ENCODE data around the gene LRRC46.

DNA sequence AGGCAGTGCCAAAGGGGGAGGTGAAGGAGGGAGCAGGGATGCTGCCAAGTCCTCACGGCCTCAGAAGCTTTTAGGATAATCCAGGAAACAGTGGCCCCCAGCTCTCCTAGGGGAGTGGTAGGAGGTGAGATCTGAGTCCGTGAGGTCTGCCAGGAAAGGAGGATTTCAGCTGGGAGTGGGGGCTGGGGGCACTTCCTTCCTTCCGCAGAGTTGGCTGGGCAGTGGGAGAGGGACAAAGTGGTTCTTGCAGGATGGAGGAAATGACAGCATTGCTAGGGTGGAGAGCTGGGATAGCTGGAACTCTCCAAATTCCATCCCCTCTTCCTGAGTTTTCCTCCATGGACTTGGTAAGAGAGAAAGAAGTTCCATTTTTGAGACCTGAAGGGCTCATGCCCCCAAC is 24.3 kb downstream of the LRRC46 start:
- TF ChIP-seq, protein P1, sequence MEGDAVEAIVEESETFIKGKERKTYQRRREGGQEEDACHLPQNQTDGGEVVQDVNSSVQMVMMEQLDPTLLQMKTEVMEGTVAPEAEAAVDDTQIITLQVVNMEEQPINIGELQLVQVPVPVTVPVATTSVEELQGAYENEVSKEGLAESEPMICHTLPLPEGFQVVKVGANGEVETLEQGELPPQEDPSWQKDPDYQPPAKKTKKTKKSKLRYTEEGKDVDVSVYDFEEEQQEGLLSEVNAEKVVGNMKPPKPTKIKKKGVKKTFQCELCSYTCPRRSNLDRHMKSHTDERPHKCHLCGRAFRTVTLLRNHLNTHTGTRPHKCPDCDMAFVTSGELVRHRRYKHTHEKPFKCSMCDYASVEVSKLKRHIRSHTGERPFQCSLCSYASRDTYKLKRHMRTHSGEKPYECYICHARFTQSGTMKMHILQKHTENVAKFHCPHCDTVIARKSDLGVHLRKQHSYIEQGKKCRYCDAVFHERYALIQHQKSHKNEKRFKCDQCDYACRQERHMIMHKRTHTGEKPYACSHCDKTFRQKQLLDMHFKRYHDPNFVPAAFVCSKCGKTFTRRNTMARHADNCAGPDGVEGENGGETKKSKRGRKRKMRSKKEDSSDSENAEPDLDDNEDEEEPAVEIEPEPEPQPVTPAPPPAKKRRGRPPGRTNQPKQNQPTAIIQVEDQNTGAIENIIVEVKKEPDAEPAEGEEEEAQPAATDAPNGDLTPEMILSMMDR (IDR thresholded peaks at IDR 0.05), result no peak
- TF ChIP-seq EZH2 (IDR thresholded peaks at IDR 0.05; ENCODE audit: borderline replicate concordance, insufficient read depth, low read depth, low read length, poor library complexity, severe bottlenecking), result no peak
